GM12891 (cell line): Measurements from ENCODE around the gene SCP2D1.

Experiments used
- POLR2A ChIP-seq: IDR thresholded peaks from 2 replicates; pipeline ENCODE4 v1.6.1; 2011; ENCODE audit warnings: low read depth, low read length, control low read depth
- POLR2AphosphoS5 ChIP-seq: IDR thresholded peaks from 2 replicates; pipeline ENCODE4 v1.6.1; 2011; ENCODE audit warnings: low read depth, low read length, control low read depth
- POU2F2 ChIP-seq: IDR thresholded peaks from 2 replicates; pipeline ENCODE4 v1.6.1; 2011; ENCODE audit warnings: low read depth, mild to moderate bottlenecking, control low read depth, low read length, moderate library complexity

GRCh38 chr20:18805881-18806280, 7.7 kb upstream of the SCP2D1 start:
- no peak for TF ChIP-seq POLR2A
- TF ChIP-seq POLR2AphosphoS5 = no peak
- no peak for TF ChIP-seq POU2F2
